Mononuclear cell (primary cell): Measurements from ENCODE around the gene ENTPD8. TPM values are rescaled to one million over a fixed set of nuclear protein-coding genes. Genes with fewer than 3 reads are reported as not detected.

Experiments used
- H3K27me3 ChIP-seq: 2 replicates; pipeline ENCODE4 v1.6.0; 2011; ENCODE audit warnings: low read length, control low read depth; ENCODE audit not compliant: insufficient read depth
- H3K4me1 ChIP-seq: 2 replicates; pipeline ENCODE4 v1.5.1; 2011; ENCODE audit warnings: mild to moderate bottlenecking, low read length, control low read depth; ENCODE audit not compliant: insufficient read depth
- H3K4me3 ChIP-seq: 2 replicates; pipeline ENCODE4 v1.5.1; 2011; ENCODE audit warnings: mild to moderate bottlenecking, low read length, moderate library complexity
- H3K9me3 ChIP-seq: 2 replicates; pipeline ENCODE4 v1.5.1; 2011; ENCODE audit warnings: low read depth, mild to moderate bottlenecking, control low read depth, low read length
- total RNA-seq: library from RNA; depleted of rRNA; stranded (reverse); fragments of >200 nt; gene quantifications from one replicate; pipeline ENCODE4 v1.2.3, GENCODE V29; 2012

ENTPD8 gene
- total RNA-seq, 1 donor: not detected

DNA sequence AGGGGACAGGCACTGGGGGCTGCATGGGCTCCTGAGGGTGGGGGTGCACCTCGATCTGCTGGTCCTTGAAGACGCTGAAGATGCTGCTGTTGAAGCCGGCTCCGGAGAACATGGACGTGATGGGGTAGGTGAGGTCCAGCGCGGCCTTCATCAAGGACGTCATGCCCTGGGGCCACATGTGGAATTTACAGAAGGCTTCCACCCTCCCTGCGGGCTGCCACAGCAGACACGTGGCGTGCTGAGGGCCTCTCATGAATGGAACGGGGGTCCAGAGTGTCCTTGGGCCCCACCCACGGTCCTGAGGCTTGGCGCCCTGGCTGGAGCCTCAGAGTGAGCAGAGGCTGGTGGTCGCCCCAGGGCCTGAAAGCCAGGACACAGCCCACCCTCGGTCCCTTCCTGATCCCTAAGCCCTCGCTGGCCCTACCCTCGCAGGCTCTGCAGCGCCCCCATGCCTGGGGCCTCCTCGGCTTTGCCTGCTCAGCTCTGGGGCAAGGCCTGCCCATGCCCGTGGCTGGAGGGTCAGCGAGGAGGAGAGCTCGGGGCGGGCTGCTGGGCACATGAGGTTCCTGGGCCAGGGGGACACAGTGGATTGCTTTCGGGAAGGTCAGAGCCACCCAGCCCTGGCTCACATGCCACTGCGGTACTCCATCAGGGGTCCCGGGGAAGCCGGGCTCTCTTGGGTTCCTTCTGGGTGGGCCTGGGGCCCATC lies 23.3 kb upstream of the ENTPD8 start:
- Histone ChIP-seq H3K27me3 (no peaks in the 10 kb centered on the region), H3K9me3 (no peaks in the 10 kb centered on the region), H3K4me1 (peaks cover 36% of the 10 kb centered on the region), H3K4me3 (no peak overlapping the region)

- Histone ChIP-seq H3K4me3 (no peak overlapping the region), H3K4me1 (peaks cover 38% of the 10 kb centered on the region), H3K27me3 (no peaks in the 10 kb centered on the region), H3K9me3 (no peaks in the 10 kb centered on the region)
Measured at GRCh38 chr9:137463931-137464290, 22.8 kb upstream of the ENTPD8 start.

DNA sequence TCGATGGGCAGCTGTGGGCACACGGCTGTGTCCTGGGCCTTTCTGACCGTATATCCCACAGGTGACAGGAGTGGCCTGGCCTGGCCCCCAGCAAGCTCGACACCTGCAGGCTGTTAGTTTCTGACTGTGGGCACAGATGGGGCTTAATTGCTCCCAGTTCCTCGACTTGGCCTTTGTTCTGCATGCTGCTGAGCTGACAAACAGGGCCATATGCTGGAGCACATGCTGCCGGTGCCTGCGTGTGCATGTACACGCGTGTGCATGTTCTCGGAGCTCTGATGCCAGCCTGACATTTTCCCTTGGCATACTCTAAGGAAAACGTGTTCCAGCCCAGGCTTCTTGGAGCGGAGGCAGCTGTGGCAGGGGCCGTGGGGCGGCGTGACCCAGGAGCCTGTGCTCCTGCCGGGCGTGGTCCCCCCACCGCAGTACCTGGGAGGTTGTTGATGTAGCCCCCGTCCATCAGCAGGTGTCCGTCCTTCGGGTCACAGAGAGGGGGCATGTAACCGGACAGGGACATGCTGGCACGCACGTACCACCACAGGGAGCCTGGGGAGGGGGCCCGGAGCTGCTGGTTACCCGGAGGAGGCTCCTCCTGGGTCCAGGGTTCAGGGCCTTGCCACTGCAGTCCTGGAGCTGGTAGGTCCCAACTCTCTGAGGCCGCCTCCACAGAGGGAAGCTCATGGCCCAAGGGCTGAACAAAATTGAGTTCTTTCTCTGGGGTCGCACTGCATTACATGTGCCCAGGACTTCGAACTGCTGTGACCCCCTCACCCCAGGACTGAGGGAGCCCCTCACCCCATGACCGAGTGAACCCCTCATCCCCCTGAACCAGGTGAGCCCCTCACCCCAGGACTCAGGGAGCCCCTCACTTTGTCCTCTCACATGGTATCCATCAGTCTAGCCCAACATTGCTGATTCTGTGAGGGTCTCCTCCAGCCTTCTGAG lies 22.1 kb upstream of the ENTPD8 start:
- no peaks in the 10 kb centered on the region for H3K27me3 ChIP-seq
- peaks cover 43% of the 10 kb centered on the region for H3K4me1 ChIP-seq
- no peak overlapping the region for H3K4me3 ChIP-seq
- H3K9me3 ChIP-seq: no peaks in the 10 kb centered on the region

DNA sequence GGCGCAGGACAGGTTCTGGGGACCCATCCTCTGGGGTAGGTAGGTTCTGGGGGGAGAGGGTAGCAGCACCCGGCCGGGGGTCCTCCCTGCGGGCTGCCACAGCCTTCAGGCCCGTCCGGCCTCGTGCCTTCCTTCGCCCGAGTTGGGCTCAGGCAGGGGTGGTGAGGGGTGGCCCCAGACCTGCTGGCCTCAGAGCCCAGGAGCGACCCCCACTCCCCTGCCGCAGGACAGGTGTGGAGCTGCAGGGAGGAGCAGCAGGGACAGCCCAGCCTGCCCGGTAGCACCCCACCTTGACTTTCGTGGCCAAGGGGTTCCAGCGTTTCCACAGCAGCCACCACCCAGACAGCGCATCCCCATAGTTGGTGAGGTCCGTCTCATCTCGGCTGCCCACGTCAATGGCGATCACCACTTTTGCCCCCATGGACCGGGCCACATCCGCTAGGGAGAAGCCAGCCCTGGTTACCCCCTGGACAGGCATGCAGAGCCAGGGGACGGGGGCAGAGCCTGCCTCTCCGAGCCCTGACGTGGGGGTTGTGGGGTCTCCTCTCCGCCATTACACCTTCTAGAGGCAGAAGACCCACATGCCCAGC lies 21.3 kb upstream of the ENTPD8 start:
- H3K4me3 ChIP-seq: no peak overlapping the region
- H3K27me3 ChIP-seq: no peaks in the 10 kb centered on the region
- no peaks in the 10 kb centered on the region for H3K9me3 ChIP-seq
- H3K4me1 ChIP-seq: peaks cover 47% of the 10 kb centered on the region

- no peak overlapping the region for H3K4me3 ChIP-seq
- no peaks in the 10 kb centered on the region for H3K9me3 ChIP-seq
- H3K4me1 ChIP-seq: peaks cover 47% of the 10 kb centered on the region
- no peaks in the 10 kb centered on the region for H3K27me3 ChIP-seq
Measured at GRCh38 chr9:137461663-137462395, 20.7 kb upstream of the ENTPD8 start.

GRCh38 chr9:137461316-137461662 lies 20.1 kb upstream of the ENTPD8 start:
- Histone ChIP-seq H3K4me3 (no peak overlapping the region), H3K4me1 (peaks cover 47% of the 10 kb centered on the region), H3K27me3 (no peaks in the 10 kb centered on the region)

GRCh38 chr9:137460363-137461315 lies 19.5 kb upstream of the ENTPD8 start:
- Histone ChIP-seq H3K4me1 (peaks cover 47% of the 10 kb centered on the region), H3K9me3 (no peaks in the 10 kb centered on the region), H3K27me3 (no peaks in the 10 kb centered on the region), H3K4me3 (no peak overlapping the region)

More at GRCh38 chr9:137461316-137461662, 20.1 kb upstream of the ENTPD8 start:
- H3K9me3 ChIP-seq: no peaks in the 10 kb centered on the region

DNA sequence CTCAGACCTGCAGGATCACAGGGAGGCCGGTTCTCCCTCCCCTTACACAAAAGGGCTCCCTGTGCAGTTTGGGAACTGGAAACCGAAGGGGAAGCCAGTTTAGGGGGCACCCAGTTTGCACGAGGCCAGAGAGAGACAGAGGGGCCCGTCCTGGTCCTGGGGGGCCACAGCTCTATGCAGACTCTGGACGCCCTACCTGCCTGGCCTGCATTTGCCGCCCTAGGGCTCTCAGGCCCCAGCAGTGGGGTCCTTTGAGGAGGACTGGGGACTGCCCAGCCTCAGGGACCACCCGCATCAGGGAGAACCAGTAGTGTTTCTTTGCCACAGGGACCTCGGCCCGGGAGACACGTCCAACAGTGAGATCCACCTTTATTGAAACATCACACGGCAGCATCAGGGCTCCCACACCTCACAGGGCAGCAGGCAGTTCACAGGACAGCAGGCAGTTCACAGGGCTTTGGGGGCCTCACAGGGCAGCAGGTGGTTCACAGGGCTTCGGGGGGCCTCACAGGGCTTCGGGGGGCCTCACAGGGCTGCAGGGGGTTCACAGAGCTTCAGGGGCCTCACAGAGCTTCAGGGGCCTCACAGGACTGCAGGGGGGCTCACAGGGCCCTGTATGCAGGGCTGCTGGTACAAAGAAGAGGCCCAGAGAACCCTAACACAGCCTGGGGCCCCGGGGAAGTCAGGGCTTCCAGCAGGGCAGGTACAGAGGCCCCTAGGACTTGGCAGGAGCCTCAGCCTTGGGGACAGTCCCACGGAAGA lies 18.6 kb upstream of the ENTPD8 start:
- H3K27me3 ChIP-seq: no peaks in the 10 kb centered on the region
- peak overlapping the region; percentile 42 for H3K4me3 ChIP-seq
- no peaks in the 10 kb centered on the region for H3K9me3 ChIP-seq
- peaks cover 54% of the 10 kb centered on the region for H3K4me1 ChIP-seq

- no peaks in the 10 kb centered on the region for H3K9me3 ChIP-seq
- peaks cover 60% of the 10 kb centered on the region for H3K4me1 ChIP-seq
Measured at GRCh38 chr9:137459152-137459600, 18.0 kb upstream of the ENTPD8 start, which contains the start of gene NSMF. TSS of gene NSMF (minus strand) at chr9:137459334. CDS start at chr9:137459102, 232 bp downstream.

DNA sequence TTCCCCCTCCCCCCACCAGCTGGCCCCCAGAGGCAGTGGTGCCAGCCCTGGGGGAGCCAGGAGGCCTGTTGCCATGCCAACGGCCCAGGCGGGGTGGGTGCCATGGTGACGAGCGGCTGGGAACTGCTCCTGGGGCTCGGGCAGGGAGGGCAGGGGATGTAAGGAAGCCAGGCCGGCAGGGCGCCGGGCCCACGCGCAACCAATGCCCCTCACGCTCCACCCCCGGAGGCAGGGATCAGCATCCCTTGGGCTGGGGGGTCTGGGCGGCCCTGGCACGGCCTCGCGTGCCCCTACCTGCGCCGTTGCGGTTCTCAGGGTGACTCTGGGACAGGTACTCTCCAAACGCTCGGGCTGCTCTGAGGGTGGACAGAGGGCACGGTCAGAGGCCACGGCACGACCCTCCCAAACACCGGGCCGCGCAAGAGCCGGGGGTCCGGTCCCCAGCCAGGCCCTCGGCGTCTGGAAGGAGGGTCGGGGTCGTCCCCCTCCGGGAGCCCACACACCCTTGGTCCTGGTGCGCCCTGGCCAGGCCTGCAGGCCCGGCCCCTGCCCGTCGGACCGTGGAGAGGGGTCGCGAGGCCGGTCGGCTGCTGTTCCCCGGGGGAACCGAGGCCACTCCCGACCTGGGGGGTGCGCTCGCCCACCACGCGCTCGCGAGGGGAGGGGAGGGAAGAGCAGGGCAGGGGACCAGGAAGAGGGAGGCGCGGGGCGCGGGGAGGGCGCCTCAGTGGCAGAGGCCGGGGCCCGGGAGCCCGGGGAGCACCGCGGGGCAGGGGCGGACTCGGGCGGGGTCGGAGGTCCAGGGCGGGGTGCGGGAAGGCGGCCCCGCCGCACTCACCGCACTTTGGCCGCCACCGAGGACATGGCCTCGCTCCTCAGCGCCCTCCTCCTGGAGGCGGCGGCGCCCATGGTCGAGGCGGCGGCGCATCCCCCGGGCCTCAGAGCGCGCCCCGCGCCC lies 17.3 kb upstream of the ENTPD8 start:
- H3K4me1 ChIP-seq: peaks cover 63% of the 10 kb centered on the region

More at GRCh38 chr9:137459152-137459600, 18.0 kb upstream of the ENTPD8 start, which contains the start of gene NSMF:
- Histone ChIP-seq H3K27me3 (no peaks in the 10 kb centered on the region), H3K4me3 (peak within 1 kb of the TSS; percentile 42)

GRCh38 chr9:137457406-137458193 lies 16.4 kb upstream of the ENTPD8 start:
- no peaks in the 10 kb centered on the region for H3K9me3 ChIP-seq
- H3K27me3 ChIP-seq: no peaks in the 10 kb centered on the region
- no peak overlapping the region for H3K4me3 ChIP-seq
- peaks cover 67% of the 10 kb centered on the region for H3K4me1 ChIP-seq

More for the DNA sequence above, 17.3 kb upstream of the ENTPD8 start:
- Histone ChIP-seq H3K4me3 (peak overlapping the region; percentile 42), H3K27me3 (no peaks in the 10 kb centered on the region), H3K9me3 (no peaks in the 10 kb centered on the region)
